Stimulated activated naive CD4-positive, alpha-beta T cell (primary cell): ENCODE data around the gene FILIP1.

Experiments
- DNase-seq, 6 experiments: peaks; one replicate each; lab custom pipeline; 2025; lab: John Stamatoyannopoulos, UW

The FILIP1 gene

GRCh38 chr6:75495011-75495410 lies 1.4 kb upstream of the FILIP1 start:
- DNase-seq, result no peak

- no peak for DNase-seq
These were observed 690 bp upstream of the FILIP1 start for GRCh38 chr6:75494290-75494689.

GRCh38 chr6:75492386-75493153 lies 1.0 kb downstream of the FILIP1 start:
- DNase-seq, result no peak

GRCh38 chr6:75491291-75491690 lies 2.3 kb downstream of the FILIP1 start:
- DNase-seq, result no peak

- no peak for DNase-seq
These were observed 2.9 kb downstream of the FILIP1 start for GRCh38 chr6:75490706-75491105.

- DNase-seq, result no peak
These were observed 4.6 kb downstream of the FILIP1 start for GRCh38 chr6:75489025-75489424.

GRCh38 chr6:75488033-75488432 lies 5.6 kb downstream of the FILIP1 start:
- DNase-seq, result no peak

GRCh38 chr6:75486850-75487518 lies 6.6 kb downstream of the FILIP1 start:
- no peak for DNase-seq

- no peak for DNase-seq
These were observed 9.1 kb downstream of the FILIP1 start for GRCh38 chr6:75484535-75484934.

GRCh38 chr6:75483136-75483952 lies 10.3 kb downstream of the FILIP1 start:
- no peak for DNase-seq

GRCh38 chr6:75481936-75482593 lies 11.5 kb downstream of the FILIP1 start:
- no peak for DNase-seq

GRCh38 chr6:75481394-75481793 lies 12.2 kb downstream of the FILIP1 start:
- no peak for DNase-seq

- DNase-seq, result no peak
These were observed 13.2 kb downstream of the FILIP1 start for GRCh38 chr6:75480425-75480824.

GRCh38 chr6:75479712-75480111 lies 13.9 kb downstream of the FILIP1 start:
- no peak for DNase-seq

- DNase-seq, result no peak
These were observed 14.7 kb downstream of the FILIP1 start for GRCh38 chr6:75478929-75479328.

GRCh38 chr6:75472885-75473284 lies 20.7 kb downstream of the FILIP1 start:
- no peak for DNase-seq

GRCh38 chr6:75467966-75468365 lies 25.6 kb downstream of the FILIP1 start:
- no peak for DNase-seq

GRCh38 chr6:75467284-75467683 lies 26.3 kb downstream of the FILIP1 start:
- DNase-seq, result no peak

GRCh38 chr6:75466636-75467035 lies 27.0 kb downstream of the FILIP1 start:
- DNase-seq, result no peak

- DNase-seq, result no peak
These were observed 29.7 kb downstream of the FILIP1 start for GRCh38 chr6:75463908-75464307.

GRCh38 chr6:75463061-75463460 lies 30.5 kb downstream of the FILIP1 start:
- DNase-seq, result no peak

GRCh38 chr6:75460681-75461080 lies 32.9 kb downstream of the FILIP1 start:
- DNase-seq, result no peak
